MM.1S (cell line): Measurements from ENCODE around the gene SDHAF1.

Experiments used
- EZH2 ChIP-seq: fragments of 300-600 bp; sonication (generic); optimal IDR thresholded peaks from 2 replicates; pipeline ENCODE3; 2017; ENCODE audit warnings: low read depth, mild to moderate bottlenecking, antibody characterized with exemption, low read length, mixed read lengths
- EZH2phosphoT487 ChIP-seq: fragments of 300-600 bp; sonication (generic); IDR thresholded peaks from 2 replicates; pipeline ENCODE4 v1.6.1; 2018; ENCODE audit warnings: antibody characterized with exemption, low read length
- TF ChIP-seq, protein P1 (sequence below): fragments of 300-600 bp; sonication (generic); IDR thresholded peaks from 2 replicates; pipeline ENCODE4 v1.5.1; 2016; ENCODE audit warnings: antibody characterized with exemption, low read length, mixed read lengths

DNA sequence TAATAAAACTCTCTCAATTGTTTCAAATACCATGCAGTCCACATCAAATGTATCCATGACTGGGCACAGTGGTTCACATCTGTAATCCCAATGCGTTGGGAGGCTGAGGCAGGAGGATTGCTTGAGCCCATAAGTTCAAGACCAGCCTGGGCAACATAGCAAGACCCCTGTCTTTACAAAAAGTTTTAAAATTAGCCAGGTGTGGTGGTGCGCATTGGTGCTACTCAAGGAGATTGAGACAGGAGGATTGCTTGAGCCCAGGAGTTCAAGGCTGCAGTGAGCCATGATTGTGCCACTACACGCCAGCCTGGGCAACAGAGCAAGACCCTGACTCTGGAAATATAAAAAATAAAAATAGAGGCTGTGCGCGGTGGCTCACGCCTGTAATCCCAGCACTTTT lies 32.7 kb downstream of the SDHAF1 start:
- TF ChIP-seq, protein P1, sequence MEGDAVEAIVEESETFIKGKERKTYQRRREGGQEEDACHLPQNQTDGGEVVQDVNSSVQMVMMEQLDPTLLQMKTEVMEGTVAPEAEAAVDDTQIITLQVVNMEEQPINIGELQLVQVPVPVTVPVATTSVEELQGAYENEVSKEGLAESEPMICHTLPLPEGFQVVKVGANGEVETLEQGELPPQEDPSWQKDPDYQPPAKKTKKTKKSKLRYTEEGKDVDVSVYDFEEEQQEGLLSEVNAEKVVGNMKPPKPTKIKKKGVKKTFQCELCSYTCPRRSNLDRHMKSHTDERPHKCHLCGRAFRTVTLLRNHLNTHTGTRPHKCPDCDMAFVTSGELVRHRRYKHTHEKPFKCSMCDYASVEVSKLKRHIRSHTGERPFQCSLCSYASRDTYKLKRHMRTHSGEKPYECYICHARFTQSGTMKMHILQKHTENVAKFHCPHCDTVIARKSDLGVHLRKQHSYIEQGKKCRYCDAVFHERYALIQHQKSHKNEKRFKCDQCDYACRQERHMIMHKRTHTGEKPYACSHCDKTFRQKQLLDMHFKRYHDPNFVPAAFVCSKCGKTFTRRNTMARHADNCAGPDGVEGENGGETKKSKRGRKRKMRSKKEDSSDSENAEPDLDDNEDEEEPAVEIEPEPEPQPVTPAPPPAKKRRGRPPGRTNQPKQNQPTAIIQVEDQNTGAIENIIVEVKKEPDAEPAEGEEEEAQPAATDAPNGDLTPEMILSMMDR: no peak
- TF ChIP-seq EZH2 (no peak), EZH2phosphoT487 (no peak)
